Measurements from ENCODE around the gene NEIL1. TPM values are rescaled to one million over a fixed set of nuclear protein-coding genes. Genes with fewer than 3 reads are reported as not detected.

NEIL1 gene
- total RNA-seq, 2 experiments from 2014 or later: 11.6 to 11.7 TPM

- intact Hi-C loops (cut with micrococcal nuclease): no loop called here
- Mint-ChIP-seq H3K4me1 (ENCODE audit: low read depth) (peaks cover 18% of the 10 kb centered on the region), H3K36me3 (ENCODE audit: low read depth) (peaks cover 3% of the 10 kb centered on the region), H3K9me3 (no peaks in the 10 kb centered on the region), H3K4me3 (peak overlapping the region; percentile 93), H3K27ac (peak overlapping the region; percentile 91), H3K27me3 (no peaks in the 10 kb centered on the region)
- TF ChIP-seq, protein P1, sequence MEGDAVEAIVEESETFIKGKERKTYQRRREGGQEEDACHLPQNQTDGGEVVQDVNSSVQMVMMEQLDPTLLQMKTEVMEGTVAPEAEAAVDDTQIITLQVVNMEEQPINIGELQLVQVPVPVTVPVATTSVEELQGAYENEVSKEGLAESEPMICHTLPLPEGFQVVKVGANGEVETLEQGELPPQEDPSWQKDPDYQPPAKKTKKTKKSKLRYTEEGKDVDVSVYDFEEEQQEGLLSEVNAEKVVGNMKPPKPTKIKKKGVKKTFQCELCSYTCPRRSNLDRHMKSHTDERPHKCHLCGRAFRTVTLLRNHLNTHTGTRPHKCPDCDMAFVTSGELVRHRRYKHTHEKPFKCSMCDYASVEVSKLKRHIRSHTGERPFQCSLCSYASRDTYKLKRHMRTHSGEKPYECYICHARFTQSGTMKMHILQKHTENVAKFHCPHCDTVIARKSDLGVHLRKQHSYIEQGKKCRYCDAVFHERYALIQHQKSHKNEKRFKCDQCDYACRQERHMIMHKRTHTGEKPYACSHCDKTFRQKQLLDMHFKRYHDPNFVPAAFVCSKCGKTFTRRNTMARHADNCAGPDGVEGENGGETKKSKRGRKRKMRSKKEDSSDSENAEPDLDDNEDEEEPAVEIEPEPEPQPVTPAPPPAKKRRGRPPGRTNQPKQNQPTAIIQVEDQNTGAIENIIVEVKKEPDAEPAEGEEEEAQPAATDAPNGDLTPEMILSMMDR (IDR thresholded peaks at IDR 0.05): no peak
- POLR2A ChIA-PET: interaction anchor here (0.6 kb wide), 1 partner anchor 720 kb away, joined by 4 read pairs; the partner anchor contains the start of gene CLK3
- CTCF ChIA-PET: interaction anchor here (0.9 kb wide), 1 partner anchor 33 kb away, joined by 3 read pairs; no protein-coding TSS in a partner anchor
- DNase-seq: no peak
- peak; percentile 8 for ATAC-seq
These were observed 11.5 kb upstream of the NEIL1 start for GRCh38 chr15:75335313-75335704.

DNA sequence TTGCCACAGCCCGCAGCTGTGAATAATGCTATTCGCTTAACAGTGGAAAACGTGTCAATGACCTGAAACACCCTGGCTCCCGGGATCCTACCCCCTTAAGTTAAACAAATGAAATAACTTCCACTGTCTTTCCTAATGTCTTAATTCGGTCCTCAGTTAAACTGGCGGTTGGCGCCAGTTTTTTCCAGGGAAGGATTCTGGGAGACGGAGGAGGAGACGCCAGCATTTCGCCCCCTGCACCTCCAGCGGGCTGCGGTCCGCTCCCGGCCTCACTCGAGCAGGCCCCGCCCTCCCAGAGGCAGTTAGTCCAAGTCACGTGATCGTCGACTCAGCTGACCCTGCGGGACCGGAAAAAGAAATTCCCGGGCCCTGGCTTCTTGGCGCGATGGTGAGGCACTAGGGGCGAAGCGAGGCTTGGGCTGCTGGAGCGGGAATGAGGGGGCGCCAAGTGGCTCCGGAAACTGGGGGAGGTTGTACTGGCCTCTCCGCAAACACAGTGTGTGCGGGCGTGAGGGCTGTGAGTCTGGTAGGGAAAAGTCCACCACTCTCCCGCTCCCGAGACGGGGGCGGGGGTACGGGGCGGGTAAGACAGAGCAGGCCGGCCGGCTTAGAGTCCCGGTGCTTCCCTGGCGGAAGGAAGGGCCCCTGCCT lies 11.0 kb upstream of the NEIL1 start, which contains the start of gene COMMD4:
COMMD4 (plus strand) TSS at position 359 of the 651 bp plus-strand sequence; CDS start at position 386, 27 bp downstream.
- ATAC-seq (peak; percentile 89), DNase-seq (peak; percentile 94)
- TF ChIP-seq, protein P1 (IDR thresholded peaks at IDR 0.05): no peak
- ChIA-PET CTCF (interaction anchor here (0.9 kb wide), 1 partner anchor 32 kb away, joined by 3 read pairs; no protein-coding TSS in a partner anchor), POLR2A (interaction anchor here (0.6 to 1.9 kb wide), 4 partner anchors 15 to 720 kb away, joined by 4 to 7 read pairs (median 5); partner anchors contain the start of genes CLK3 and MAN2C1)
- peaks cover 18% of the 10 kb centered on the region for H3K4me1 Mint-ChIP-seq (ENCODE audit: low read depth)
- intact Hi-C loops (cut with micrococcal nuclease): no loop called here
- peak within 1 kb of the TSS; percentile 91 for H3K27ac Mint-ChIP-seq
- H3K27me3 Mint-ChIP-seq: no peaks in the 10 kb centered on the region
- H3K9me3 Mint-ChIP-seq: no peaks in the 10 kb centered on the region
- H3K36me3 Mint-ChIP-seq (ENCODE audit: low read depth): peaks cover 3% of the 10 kb centered on the region
- peak within 1 kb of the TSS; percentile 93 for H3K4me3 Mint-ChIP-seq

GRCh38 chr15:75338661-75339240 lies 8.1 kb upstream of the NEIL1 start:
- Mint-ChIP-seq H3K27me3 (no peaks in the 10 kb centered on the region), H3K9me3 (no peaks in the 10 kb centered on the region), H3K4me1 (ENCODE audit: low read depth) (peaks cover 18% of the 10 kb centered on the region), H3K27ac (no peak overlapping the region), H3K36me3 (ENCODE audit: low read depth) (peaks cover 10% of the 10 kb centered on the region), H3K4me3 (no peak overlapping the region)
- ATAC-seq (no peak), DNase-seq (no peak)
- ChIA-PET POLR2A (no interaction called here), CTCF (no interaction called here)
- TF ChIP-seq, protein P1 (IDR thresholded peaks at IDR 0.05): no peak
- intact Hi-C loops (cut with micrococcal nuclease): no loop called here

DNA sequence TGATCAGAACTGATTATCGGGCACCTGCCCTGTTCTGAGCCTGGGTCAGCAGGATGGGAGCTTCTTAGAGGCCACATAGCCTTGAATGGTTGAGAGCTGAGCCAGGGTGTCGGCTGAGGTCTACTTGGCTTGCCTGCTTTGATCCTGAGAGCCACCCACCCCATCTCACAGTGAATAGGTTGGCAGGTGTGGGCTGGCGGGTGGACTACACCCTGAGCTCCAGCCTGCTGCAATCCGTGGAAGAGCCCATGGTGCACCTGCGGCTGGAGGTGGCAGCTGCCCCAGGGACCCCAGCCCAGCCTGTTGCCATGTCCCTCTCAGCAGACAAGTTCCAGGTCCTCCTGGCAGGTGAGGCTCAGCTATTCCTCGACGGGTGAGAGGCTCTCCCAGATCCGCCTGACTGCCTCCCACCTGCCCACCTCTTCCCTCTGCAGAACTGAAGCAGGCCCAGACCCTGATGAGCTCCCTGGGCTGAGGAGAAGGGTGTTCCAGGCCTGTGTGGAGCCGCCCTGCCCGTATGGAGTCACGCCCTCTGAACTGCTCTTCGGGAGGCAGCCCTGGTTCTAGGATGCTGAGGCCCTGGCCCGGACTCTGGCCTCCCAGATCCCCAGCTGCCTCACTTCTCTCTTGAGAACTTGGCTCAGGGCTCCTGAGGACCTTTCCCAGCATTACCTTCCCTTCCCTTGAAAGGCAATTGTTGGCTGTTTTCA lies 7.2 kb upstream of the NEIL1 start:
- Mint-ChIP-seq H3K4me3 (no peak overlapping the region), H3K27me3 (no peaks in the 10 kb centered on the region), H3K27ac (no peak overlapping the region), H3K36me3 (ENCODE audit: low read depth) (peaks cover 10% of the 10 kb centered on the region), H3K4me1 (ENCODE audit: low read depth) (peaks cover 18% of the 10 kb centered on the region), H3K9me3 (no peaks in the 10 kb centered on the region)
- CTCF ChIA-PET: no interaction called here
- POLR2A ChIA-PET: no interaction called here
- no peak for ATAC-seq
- intact Hi-C loops (cut with micrococcal nuclease): no loop called here
- DNase-seq: no peak
- TF ChIP-seq, protein P1 (IDR thresholded peaks at IDR 0.05): no peak

Data from activated CD8-positive, alpha-beta T cell treated with anti-CD3 and anti-CD28 coated beads for 36 hours (primary cell).